Small intestine (tissue), 7 donors: ENCODE data around the gene BMP8A. TPM values are rescaled to one million over a fixed set of nuclear protein-coding genes. Genes with fewer than 3 reads are reported as not detected.

Source experiments
- DNase-seq, 2 donors: peaks; one replicate each; pipeline versions ENCODE4 v3.0.0 to v3.0.0-alpha.2; 2013
- FAIRE-seq: peaks from 2 replicates; lab custom pipeline; 2012; peaks lifted over from hg19 to GRCh38; lab: Jason Lieb, UNC
- H3K27ac ChIP-seq, 3 donors: one replicate each; pipeline ENCODE4 v1.5.1; 2013; ENCODE audit warnings: low read length in 2 of 3, mild to moderate bottlenecking in 2 of 3, control low read depth in 1 of 3, inconsistent platforms in 1 of 3, low read depth in 1 of 3, moderate library complexity in 1 of 3
- H3K27me3 ChIP-seq, 3 donors: one replicate each; pipeline ENCODE4 v1.6.1; 2013; ENCODE audit warnings: low read length in 3 of 3, inconsistent platforms in 1 of 3; ENCODE audit not compliant: control insufficient read depth in 3 of 3, insufficient read depth in 3 of 3
- H3K36me3 ChIP-seq, 3 donors: one replicate each; pipeline ENCODE4 v1.6.1; 2013; ENCODE audit warnings: low read length in 3 of 3, inconsistent platforms in 1 of 3, low read depth in 1 of 3, mild to moderate bottlenecking in 1 of 3, moderate library complexity in 1 of 3; ENCODE audit not compliant: control insufficient read depth in 3 of 3, insufficient read depth in 2 of 3
- H3K4me1 ChIP-seq, 3 donors: one replicate each; pipeline ENCODE4 v1.6.1; 2013; ENCODE audit warnings: low read length in 2 of 3, inconsistent platforms in 1 of 3, low read depth in 1 of 3, mild to moderate bottlenecking in 1 of 3, moderate library complexity in 1 of 3; ENCODE audit not compliant: control insufficient read depth in 3 of 3, insufficient read depth in 2 of 3
- H3K4me3 ChIP-seq, 3 donors: one replicate each; pipeline ENCODE4 v1.5.1; 2013; ENCODE audit warnings: low read length in 3 of 3, control low read depth in 1 of 3, inconsistent platforms in 1 of 3, low read depth in 1 of 3, mild to moderate bottlenecking in 1 of 3, moderate library complexity in 1 of 3
- H3K9me3 ChIP-seq, 2 donors: one replicate each; pipeline ENCODE4 v1.6.1; 2013; ENCODE audit warnings: low read depth in 1 of 2, low read length in 1 of 2; ENCODE audit not compliant: control insufficient read depth in 2 of 2, insufficient read depth in 1 of 2
- WGBS, 3 donors: extraction: QIAGEN DNeasy Blood & Tissue Kit; methylation state at CpG; one replicate each; pipeline ENCODE4 v1.1.7; 2013; 5-methylcytosine and 5-hydroxymethylcytosine counted together
- polyA plus RNA-seq, 4 donors: library from polyadenylated mRNA; stranded (reverse) in 3 of 4; unstranded in 1 of 4; fragments of 200-250 nt in 3 of 4; fragments of 120-200 nt in 1 of 4; gene quantifications; one replicate each; pipeline versions ENCODE4 v1.2.1 to v1.2.3, GENCODE V29; 2013
- donor health status: healthy with polysubstance abuse.
- donor health status: control.
- donor health status: control.
- donor health status: Bipolar disorder and iron deficiency.
- donor health status: healthy.

BMP8A gene
- polyA plus RNA-seq, 4 donors, result 0.37 to 0.66 (median 0.45) TPM; not detected in 1

- Histone ChIP-seq H3K4me1 (peaks cover 5 to 42% (median 8%) of the 10 kb centered on the region in 3 donors), H3K9me3 (no peaks in the 10 kb centered on the region), H3K27me3 (no peaks in the 10 kb centered on the region), H3K36me3 (peaks cover 33 to 66% (median 45%) of the 10 kb centered on the region in 3 donors), H3K27ac (no peak overlapping the region), H3K4me3 (no peak overlapping the region)
- no peak for FAIRE-seq
- 73 to 80% (median 75%) methylated on average over 3 of the region's 3 CpGs for WGBS, 3 donors
- DNase-seq, result no peak
Measured at GRCh38 chr1:39562886-39563285, 71.5 kb downstream of the BMP8A start.

GRCh38 chr1:39563669-39564068 lies 72.2 kb downstream of the BMP8A start:
- Histone ChIP-seq H3K27ac (no peak overlapping the region), H3K4me1 (peaks cover 5 to 44% (median 9%) of the 10 kb centered on the region in 3 donors), H3K36me3 (peaks cover 38 to 72% (median 47%) of the 10 kb centered on the region in 3 donors), H3K27me3 (no peaks in the 10 kb centered on the region), H3K9me3 (no peaks in the 10 kb centered on the region), H3K4me3 (no peak overlapping the region)
- DNase-seq (no peak), FAIRE-seq (no peak)
- 90 to 93% (median 90%) methylated on average over 15 of the region's 15 CpGs for WGBS, 3 donors

GRCh38 chr1:39564340-39564739 lies 72.9 kb downstream of the BMP8A start:
- Histone ChIP-seq H3K4me3 (no peak overlapping the region), H3K27me3 (no peaks in the 10 kb centered on the region), H3K9me3 (no peaks in the 10 kb centered on the region), H3K4me1 (peaks cover 5 to 50% (median 10%) of the 10 kb centered on the region in 3 donors), H3K27ac (no peak overlapping the region), H3K36me3 (peaks cover 39 to 70% (median 47%) of the 10 kb centered on the region in 3 donors)
- DNase-seq (no peak), FAIRE-seq (no peak)
- 75 to 90% (median 90%) methylated on average over 7 of the region's 7 CpGs for WGBS, 3 donors

- DNase-seq (no peak), FAIRE-seq (no peak)
- H3K4me1 ChIP-seq, result peaks cover 10 to 56% (median 13%) of the 10 kb centered on the region in 3 donors
- no peaks in the 10 kb centered on the region for H3K27me3 ChIP-seq
- no peaks in the 10 kb centered on the region for H3K9me3 ChIP-seq
- no peak overlapping the region for H3K4me3 ChIP-seq
- WGBS, 3 donors, result 84 to 92% (median 85%) methylated on average over 6 of the region's 6 CpGs
- no peak overlapping the region for H3K27ac ChIP-seq
- peaks cover 45 to 70% (median 51%) of the 10 kb centered on the region in 3 donors for H3K36me3 ChIP-seq
Measured at GRCh38 chr1:39564941-39565340, 73.5 kb downstream of the BMP8A start.

DNA sequence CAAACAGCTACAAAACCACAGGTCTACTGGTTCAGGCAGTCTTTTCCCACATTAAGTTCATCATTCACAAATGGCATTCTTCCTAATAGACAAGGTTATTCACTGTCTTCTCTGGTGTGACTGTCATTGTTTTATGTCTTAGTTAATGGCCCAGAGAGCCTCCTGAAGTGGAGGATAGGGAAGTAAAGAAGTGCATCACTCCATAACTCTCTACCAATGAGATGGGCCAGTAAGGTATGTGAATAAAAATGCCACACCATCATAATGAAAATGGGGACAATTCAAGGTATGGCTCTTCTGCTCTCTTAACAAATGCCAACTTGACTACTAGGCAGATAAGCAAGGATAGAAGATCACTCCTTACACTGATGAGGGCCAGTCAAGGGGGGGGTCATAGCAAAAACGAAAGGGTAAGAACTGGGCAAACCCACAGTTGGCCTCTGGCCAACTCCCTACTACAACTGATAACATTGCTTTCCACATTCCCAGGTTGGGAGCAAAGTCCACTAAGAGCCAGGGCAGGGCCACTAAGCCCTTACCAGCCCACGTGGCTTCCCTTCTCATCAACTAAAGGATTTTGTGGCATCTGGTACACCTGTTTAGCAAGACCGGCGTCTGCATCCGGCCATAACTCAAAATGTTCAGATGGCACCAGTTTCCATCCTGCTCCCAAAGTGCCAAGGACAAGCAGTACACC lies 75.2 kb downstream of the BMP8A start:
- Histone ChIP-seq H3K4me1 (peaks cover 10 to 45% (median 13%) of the 10 kb centered on the region in 3 donors), H3K4me3 (no peak overlapping the region), H3K36me3 (peaks cover 48 to 74% (median 53%) of the 10 kb centered on the region in 3 donors), H3K9me3 (no peaks in the 10 kb centered on the region), H3K27ac (peak overlapping the region in 2 of 3 donors; percentile 11 to 65), H3K27me3 (no peaks in the 10 kb centered on the region)
- no peak for FAIRE-seq
- WGBS, 3 donors, result 13 to 58% (median 43%) methylated on average over 5 of the region's 5 CpGs
- peak; percentile 96 to 98 for DNase-seq

DNA sequence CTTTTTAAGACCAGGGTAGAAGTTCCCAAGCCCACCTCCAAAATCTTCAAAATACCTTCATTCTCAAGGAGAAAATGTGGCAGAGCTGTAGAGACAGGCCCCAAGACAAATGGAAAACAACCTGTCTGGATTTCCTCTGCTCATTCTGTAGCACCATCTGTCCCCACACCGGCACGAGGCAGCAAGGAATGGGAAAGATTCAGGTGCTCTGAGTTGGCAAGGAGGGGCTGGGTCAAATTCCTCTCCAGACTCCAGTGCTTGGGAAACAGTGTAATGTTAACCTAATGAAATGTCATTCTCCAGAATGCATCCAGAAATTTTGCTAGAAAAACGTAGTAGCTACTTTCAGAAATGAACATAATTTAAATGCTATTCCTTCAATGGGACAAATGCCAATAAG lies 75.9 kb downstream of the BMP8A start:
- FAIRE-seq (no peak), DNase-seq (peak; percentile 46 to 66)
- Histone ChIP-seq H3K27ac (peak overlapping the region; percentile 27 to 63 (median 27)), H3K27me3 (no peaks in the 10 kb centered on the region), H3K9me3 (no peaks in the 10 kb centered on the region), H3K36me3 (peaks cover 44 to 69% (median 56%) of the 10 kb centered on the region in 3 donors), H3K4me1 (peaks cover 10 to 41% (median 10%) of the 10 kb centered on the region in 3 donors), H3K4me3 (no peak overlapping the region)
- WGBS, 3 donors, result 22 to 67% (median 58%) methylated on average over 3 of the region's 3 CpGs

DNA sequence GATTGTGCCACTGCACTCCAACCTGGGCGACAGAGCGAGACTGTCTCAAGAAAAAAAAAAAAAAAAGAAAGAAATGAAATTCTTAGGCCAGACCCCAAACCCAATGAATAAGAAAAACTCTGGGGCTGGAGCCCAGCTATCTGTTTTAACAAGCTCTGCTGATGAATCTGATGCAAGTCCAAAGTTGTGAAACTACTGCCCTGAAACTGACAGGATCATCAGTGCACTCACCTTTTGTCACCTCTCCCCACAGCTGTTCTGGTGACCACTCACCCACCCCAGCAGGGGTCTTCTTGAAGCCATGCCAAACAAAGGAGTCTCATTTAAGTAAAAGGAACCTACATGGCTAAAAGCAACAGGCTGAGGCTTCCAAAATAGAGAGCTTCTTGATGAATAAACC lies 76.8 kb downstream of the BMP8A start:
- DNase-seq (no peak), FAIRE-seq (no peak)
- Histone ChIP-seq H3K36me3 (peaks cover 38 to 66% (median 53%) of the 10 kb centered on the region in 3 donors), H3K4me3 (no peak overlapping the region), H3K27ac (no peak overlapping the region), H3K9me3 (no peaks in the 10 kb centered on the region), H3K4me1 (peaks cover 10 to 45% (median 14%) of the 10 kb centered on the region in 3 donors), H3K27me3 (no peaks in the 10 kb centered on the region)
- 93 to 100% (median 95%) methylated on average over 2 of the region's 2 CpGs for WGBS, 3 donors

- Histone ChIP-seq H3K9me3 (no peaks in the 10 kb centered on the region), H3K36me3 (peaks cover 35 to 66% (median 45%) of the 10 kb centered on the region in 3 donors), H3K4me3 (no peak overlapping the region), H3K27me3 (no peaks in the 10 kb centered on the region), H3K27ac (peak overlapping the region in 1 of 3 donors; percentile 2), H3K4me1 (peaks cover 10 to 48% (median 14%) of the 10 kb centered on the region in 3 donors)
- FAIRE-seq, result no peak
- peak in 1 of 2 donors; percentile 44 for DNase-seq
- 14 to 61% (median 37%) methylated on average over 4 of the region's 4 CpGs for WGBS, 3 donors
Measured at GRCh38 chr1:39569034-39569433, 77.6 kb downstream of the BMP8A start.
